Ascending aorta (tissue), 2 donors: ENCODE data around the gene KRTAP2-3. TPM values are rescaled to one million over a fixed set of nuclear protein-coding genes. Genes with fewer than 3 reads are reported as not detected.
"Not testable (repeated sequence)": the region's sequence is repeated elsewhere in the genome, so short reads cannot be mapped to it uniquely, and the experiment has no call there.

Experiments
- DNase-seq, 2 donors: peaks; one replicate each; pipeline ENCODE4 v3.0.0-alpha.2; 2019; ENCODE audit warnings: low spot score in 2 of 2
- H3K27ac ChIP-seq, 2 donors: fragments of 200-600 bp; sonication (generic); one replicate each; pipeline ENCODE4 v1.5.1; 2016 to 2017; ENCODE audit warnings: mild to moderate bottlenecking in 1 of 2
- H3K27me3 ChIP-seq: fragments of 200-600 bp; sonication (generic); one replicate; pipeline ENCODE4 v1.5.1; 2017
- H3K36me3 ChIP-seq, 2 donors: fragments of 200-600 bp; sonication (generic); one replicate each; pipeline ENCODE4 v1.5.1; 2016
- H3K4me1 ChIP-seq, 2 donors: fragments of 200-600 bp; sonication (generic); one replicate each; pipeline ENCODE4 v1.5.1; 2016 to 2017; ENCODE audit warnings: mild to moderate bottlenecking in 1 of 2
- H3K4me3 ChIP-seq, 2 donors: fragments of 200-600 bp; sonication (generic); one replicate each; pipeline ENCODE4 v1.5.1; 2016 to 2017; ENCODE audit warnings: mild to moderate bottlenecking in 1 of 2
- H3K9me3 ChIP-seq, 2 donors: fragments of 200-600 bp; sonication (generic); one replicate each; pipeline ENCODE4 v1.5.1; 2016
- CTCF ChIP-seq, 3 experiments: fragments of 200-600 bp in 2 of 3; fragments of 450-650 bp in 1 of 3; sonication (generic) in 2 of 3; IDR thresholded peaks; one replicate each; pipeline ENCODE4 v1.5.1; 2016 to 2019; ENCODE audit warnings: antibody characterized with exemption in 3 of 3, mild to moderate bottlenecking in 1 of 3, moderate library complexity in 1 of 3
- intact Hi-C: fragments of 100-400 bp; cut with DNase I; formaldehyde crosslinking; loops from one replicate; pipeline ENCODE4 v1.15.1; 2023
- total RNA-seq: library from RNA; depleted of rRNA; stranded (reverse); fragments of >200 nt; gene quantifications from one replicate; pipeline ENCODE4 v1.1.0, GENCODE V29; 2016

KRTAP2-3 gene
- total RNA-seq, 1 donor from 2014 or later = not detected

DNA sequence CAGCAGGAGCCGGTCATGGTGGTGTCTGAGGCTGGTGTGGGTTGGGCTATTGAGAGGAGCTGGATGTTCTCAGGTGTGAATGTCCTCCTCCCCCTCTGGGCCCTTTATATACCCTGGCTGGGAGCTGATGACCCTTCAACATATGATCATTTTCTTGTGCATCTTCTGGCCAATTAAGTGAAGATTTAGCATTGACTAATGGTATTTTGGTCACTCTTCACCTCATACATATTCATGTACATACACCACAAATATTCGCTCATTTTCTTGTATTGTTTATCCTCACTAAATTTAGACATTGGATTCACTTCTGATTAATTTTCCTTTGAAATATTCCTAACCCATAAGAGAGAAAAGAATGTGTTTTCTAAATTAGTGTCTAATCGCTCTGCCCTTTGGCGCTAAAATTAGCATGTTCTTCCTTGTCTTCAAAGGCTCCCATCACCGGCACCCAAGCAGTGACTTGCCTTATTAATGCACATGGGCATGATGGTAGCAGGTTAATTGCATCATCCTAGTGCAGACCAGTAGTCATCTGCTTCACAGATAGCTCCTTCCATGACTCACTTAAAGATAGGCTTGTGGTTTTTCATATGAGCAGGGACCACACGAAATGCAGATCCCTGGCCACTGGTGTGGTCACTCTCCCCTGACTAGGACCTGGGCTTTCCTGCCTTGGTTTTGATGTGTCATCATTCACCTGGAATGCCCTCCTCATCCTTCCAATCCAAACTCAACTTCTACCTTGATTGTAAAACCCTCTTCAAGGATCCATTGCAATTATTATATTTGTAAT lies 6.1 kb upstream of the KRTAP2-3 start, which contains the start of gene KRTAP2-4:
KRTAP2-4 (minus strand) TSS at position 51 of the 796 bp plus-strand sequence; CDS start at position 17, 34 bp downstream.
- Histone ChIP-seq H3K27me3 (no peaks in the 10 kb centered on the region), H3K4me1 (peaks cover 5 to 7% of the 10 kb centered on the region in 2 donors), H3K36me3 (no peaks in the 10 kb centered on the region), H3K4me3 (no peak within 1 kb of the TSS), H3K9me3 (no peaks in the 10 kb centered on the region), H3K27ac (no peak within 1 kb of the TSS)
- intact Hi-C loops = no loop called here
- no peak for DNase-seq
- TF ChIP-seq CTCF (IDR thresholded peaks at IDR 0.05) = no peak

- H3K27ac ChIP-seq, intact Hi-C loops, H3K4me3 ChIP-seq, H3K4me1 ChIP-seq, H3K27me3 ChIP-seq, DNase-seq, H3K9me3 ChIP-seq, H3K36me3 ChIP-seq: not testable (repeated sequence)
Measured at GRCh38 chr17:41065016-41065689, 5.2 kb upstream of the KRTAP2-3 start.

DNA sequence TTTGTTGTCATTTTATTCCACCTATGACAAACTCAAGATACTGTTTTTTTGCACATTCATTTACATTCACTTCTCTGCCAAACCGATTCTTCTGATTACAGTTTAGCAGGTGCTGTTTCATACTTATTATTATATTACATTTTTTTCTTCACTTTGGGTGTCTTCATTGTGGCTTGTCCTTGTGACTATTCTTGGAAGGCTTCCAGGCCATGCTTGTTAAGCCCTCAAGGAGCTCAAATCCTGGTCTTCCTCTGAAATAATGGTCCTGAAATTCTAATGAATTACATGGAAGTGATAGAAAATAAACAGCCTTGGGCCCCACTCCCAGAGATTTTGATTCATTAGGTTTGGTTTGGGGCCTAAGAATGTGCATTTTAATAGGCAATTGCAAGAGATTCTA lies 4.4 kb upstream of the KRTAP2-3 start:
- DNase-seq = no peak
- Histone ChIP-seq H3K36me3 (no peaks in the 10 kb centered on the region), H3K4me1 (peaks cover 9 to 10% of the 10 kb centered on the region in 2 donors), H3K9me3 (no peaks in the 10 kb centered on the region), H3K27me3 (no peaks in the 10 kb centered on the region), H3K4me3 (no peak overlapping the region), H3K27ac (no peak overlapping the region)
- intact Hi-C loops = no loop called here
- no peak for TF ChIP-seq CTCF (IDR thresholded peaks at IDR 0.05)

GRCh38 chr17:41063449-41063848 lies 3.5 kb upstream of the KRTAP2-3 start:
- Histone ChIP-seq H3K27me3 (no peaks in the 10 kb centered on the region), H3K4me3 (no peak overlapping the region), H3K36me3 (no peaks in the 10 kb centered on the region), H3K9me3 (no peaks in the 10 kb centered on the region), H3K27ac (no peak overlapping the region), H3K4me1 (peaks cover 9 to 10% of the 10 kb centered on the region in 2 donors)
- no peak for TF ChIP-seq CTCF (IDR thresholded peaks at IDR 0.05)
- no peak for DNase-seq
- intact Hi-C loops = no loop called here

- no peak for TF ChIP-seq CTCF (IDR thresholded peaks at IDR 0.05)
- DNase-seq = no peak
- no peaks in the 10 kb centered on the region for H3K36me3 ChIP-seq
- no peaks in the 10 kb centered on the region for H3K9me3 ChIP-seq
- H3K4me3 ChIP-seq = no peak overlapping the region
- peak overlapping the region; percentile 64 to 66 for H3K27ac ChIP-seq
- no peaks in the 10 kb centered on the region for H3K27me3 ChIP-seq
- intact Hi-C loops = no loop called here
- H3K4me1 ChIP-seq = peaks cover 9 to 10% of the 10 kb centered on the region in 2 donors
Measured at GRCh38 chr17:41061964-41062363, 2.0 kb upstream of the KRTAP2-3 start.

GRCh38 chr17:41059276-41060051 lies 450 bp downstream of the KRTAP2-3 start:
- H3K36me3 ChIP-seq, intact Hi-C loops: not testable (repeated sequence)

More at GRCh38 chr17:41059276-41060051, 450 bp downstream of the KRTAP2-3 start:
- not testable (repeated sequence) for H3K9me3 ChIP-seq, DNase-seq, H3K4me3 ChIP-seq, H3K27ac ChIP-seq, H3K4me1 ChIP-seq, H3K27me3 ChIP-seq
